Liver (tissue), 3 donors: ENCODE results near the gene LRP10.

ENCODE experiments used
- FOXA2 ChIP-seq: IDR thresholded peaks from 2 replicates; pipeline ENCODE4 v1.6.1; 2016; ENCODE audit warnings: antibody characterized with exemption
- HNF4A ChIP-seq, 2 donors: conservative IDR thresholded peaks; 2 replicates each; pipeline ENCODE4 v1.6.1; 2016; ENCODE audit warnings: antibody characterized with exemption in 2 of 2, mild to moderate bottlenecking in 2 of 2
- JUND ChIP-seq, 2 donors: IDR thresholded peaks; 2 replicates each; pipeline ENCODE4 v1.6.1; 2016; ENCODE audit warnings: antibody characterized with exemption in 2 of 2
- TAF1 ChIP-seq: conservative IDR thresholded peaks from 2 replicates; pipeline ENCODE4 v1.6.1; 2016; ENCODE audit warnings: antibody characterized with exemption, mild to moderate bottlenecking
- YY1 ChIP-seq: IDR thresholded peaks from 2 replicates; pipeline ENCODE4 v1.6.1; 2016; ENCODE audit warnings: antibody characterized with exemption, mild to moderate bottlenecking
- TF ChIP-seq, protein P1 (sequence below): fragments of 150-350 bp; IDR thresholded peaks from 2 replicates; pipeline ENCODE4 v1.5.1; 2017; ENCODE audit warnings: improper control_type of control experiment, low read depth, low read length; ENCODE audit not compliant: missing input control
- TF ChIP-seq, protein P2 (sequence below): IDR thresholded peaks from 2 replicates; pipeline ENCODE4 v1.6.1; 2016; ENCODE audit warnings: antibody characterized with exemption, mild to moderate bottlenecking
- TF ChIP-seq, protein P3 (sequence below): IDR thresholded peaks from 2 replicates; pipeline ENCODE4 v1.6.1; 2016; ENCODE audit warnings: antibody characterized with exemption
- donor health status: healthy.
- donor health status: healthy.

DNA sequence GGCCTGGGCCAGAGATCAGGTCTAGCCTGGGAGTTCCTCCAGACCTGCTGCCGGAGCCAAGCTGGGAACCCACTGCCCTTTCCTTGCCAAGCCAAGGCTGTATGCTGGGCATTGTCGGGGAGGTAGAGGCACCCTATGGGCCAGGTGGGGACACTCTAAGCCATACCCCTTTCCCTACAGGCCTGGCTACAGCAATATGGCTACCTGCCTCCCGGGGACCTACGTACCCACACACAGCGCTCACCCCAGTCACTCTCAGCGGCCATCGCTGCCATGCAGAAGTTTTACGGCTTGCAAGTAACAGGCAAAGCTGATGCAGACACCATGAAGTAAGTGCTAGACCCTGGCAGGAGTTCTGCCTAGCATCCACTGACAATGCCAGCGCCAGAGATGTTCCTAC lies 30.2 kb upstream of the LRP10 start:
- TF ChIP-seq JUND (IDR thresholded peaks at IDR 0.05): no peak
- TF ChIP-seq, protein P1, sequence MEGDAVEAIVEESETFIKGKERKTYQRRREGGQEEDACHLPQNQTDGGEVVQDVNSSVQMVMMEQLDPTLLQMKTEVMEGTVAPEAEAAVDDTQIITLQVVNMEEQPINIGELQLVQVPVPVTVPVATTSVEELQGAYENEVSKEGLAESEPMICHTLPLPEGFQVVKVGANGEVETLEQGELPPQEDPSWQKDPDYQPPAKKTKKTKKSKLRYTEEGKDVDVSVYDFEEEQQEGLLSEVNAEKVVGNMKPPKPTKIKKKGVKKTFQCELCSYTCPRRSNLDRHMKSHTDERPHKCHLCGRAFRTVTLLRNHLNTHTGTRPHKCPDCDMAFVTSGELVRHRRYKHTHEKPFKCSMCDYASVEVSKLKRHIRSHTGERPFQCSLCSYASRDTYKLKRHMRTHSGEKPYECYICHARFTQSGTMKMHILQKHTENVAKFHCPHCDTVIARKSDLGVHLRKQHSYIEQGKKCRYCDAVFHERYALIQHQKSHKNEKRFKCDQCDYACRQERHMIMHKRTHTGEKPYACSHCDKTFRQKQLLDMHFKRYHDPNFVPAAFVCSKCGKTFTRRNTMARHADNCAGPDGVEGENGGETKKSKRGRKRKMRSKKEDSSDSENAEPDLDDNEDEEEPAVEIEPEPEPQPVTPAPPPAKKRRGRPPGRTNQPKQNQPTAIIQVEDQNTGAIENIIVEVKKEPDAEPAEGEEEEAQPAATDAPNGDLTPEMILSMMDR: no peak
- TF ChIP-seq HNF4A (conservative IDR thresholded peaks at IDR 0.05): no peak
- no peak for TF ChIP-seq TAF1
- TF ChIP-seq, protein P2, sequence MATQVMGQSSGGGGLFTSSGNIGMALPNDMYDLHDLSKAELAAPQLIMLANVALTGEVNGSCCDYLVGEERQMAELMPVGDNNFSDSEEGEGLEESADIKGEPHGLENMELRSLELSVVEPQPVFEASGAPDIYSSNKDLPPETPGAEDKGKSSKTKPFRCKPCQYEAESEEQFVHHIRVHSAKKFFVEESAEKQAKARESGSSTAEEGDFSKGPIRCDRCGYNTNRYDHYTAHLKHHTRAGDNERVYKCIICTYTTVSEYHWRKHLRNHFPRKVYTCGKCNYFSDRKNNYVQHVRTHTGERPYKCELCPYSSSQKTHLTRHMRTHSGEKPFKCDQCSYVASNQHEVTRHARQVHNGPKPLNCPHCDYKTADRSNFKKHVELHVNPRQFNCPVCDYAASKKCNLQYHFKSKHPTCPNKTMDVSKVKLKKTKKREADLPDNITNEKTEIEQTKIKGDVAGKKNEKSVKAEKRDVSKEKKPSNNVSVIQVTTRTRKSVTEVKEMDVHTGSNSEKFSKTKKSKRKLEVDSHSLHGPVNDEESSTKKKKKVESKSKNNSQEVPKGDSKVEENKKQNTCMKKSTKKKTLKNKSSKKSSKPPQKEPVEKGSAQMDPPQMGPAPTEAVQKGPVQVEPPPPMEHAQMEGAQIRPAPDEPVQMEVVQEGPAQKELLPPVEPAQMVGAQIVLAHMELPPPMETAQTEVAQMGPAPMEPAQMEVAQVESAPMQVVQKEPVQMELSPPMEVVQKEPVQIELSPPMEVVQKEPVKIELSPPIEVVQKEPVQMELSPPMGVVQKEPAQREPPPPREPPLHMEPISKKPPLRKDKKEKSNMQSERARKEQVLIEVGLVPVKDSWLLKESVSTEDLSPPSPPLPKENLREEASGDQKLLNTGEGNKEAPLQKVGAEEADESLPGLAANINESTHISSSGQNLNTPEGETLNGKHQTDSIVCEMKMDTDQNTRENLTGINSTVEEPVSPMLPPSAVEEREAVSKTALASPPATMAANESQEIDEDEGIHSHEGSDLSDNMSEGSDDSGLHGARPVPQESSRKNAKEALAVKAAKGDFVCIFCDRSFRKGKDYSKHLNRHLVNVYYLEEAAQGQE: no peak
- TF ChIP-seq YY1: no peak
- TF ChIP-seq, protein P3, sequence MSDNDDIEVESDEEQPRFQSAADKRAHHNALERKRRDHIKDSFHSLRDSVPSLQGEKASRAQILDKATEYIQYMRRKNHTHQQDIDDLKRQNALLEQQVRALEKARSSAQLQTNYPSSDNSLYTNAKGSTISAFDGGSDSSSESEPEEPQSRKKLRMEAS: no peak
- no peak for TF ChIP-seq FOXA2
